Heart left ventricle (tissue), 16 donors: ENCODE measurements around the gene HSD17B14. TPM values are rescaled to one million over a fixed set of nuclear protein-coding genes. Genes with fewer than 3 reads are reported as not detected.

Experiments used
- ATAC-seq, 4 donors: fragments of 200-7000 bp; cut with Tn5 transposase; one replicate each; pipeline ENCODE4 v1.9.1; 2020 to 2022; ENCODE audit warnings: moderate library complexity in 4 of 4, mild to moderate bottlenecking in 3 of 4, moderate number of reproducible peaks in 1 of 4
- DNase-seq, 5 donors: peaks; one replicate each; pipeline ENCODE4 v3.0.0-alpha.2; 2020
- H3K27ac ChIP-seq, 12 donors: fragments of 200-600 bp; sonication (generic) in 4 of 12; one replicate each; pipeline versions ENCODE4 v1.5.0 to v1.8.0; 2016 to 2022; ENCODE audit warnings: mild to moderate bottlenecking in 2 of 12
- H3K27me3 ChIP-seq, 9 donors: fragments of 200-600 bp; sonication (generic) in 2 of 9; one replicate each; pipeline versions ENCODE4 v1.5.1 to v1.8.0; 2016 to 2022; ENCODE audit warnings: mild to moderate bottlenecking in 3 of 9
- H3K36me3 ChIP-seq, 9 donors: fragments of 200-600 bp; sonication (generic) in 2 of 9; one replicate each; pipeline versions ENCODE4 v1.5.0 to v1.8.0; 2018 to 2022; ENCODE audit warnings: mild to moderate bottlenecking in 2 of 9
- H3K4me1 ChIP-seq, 12 donors: fragments of 200-600 bp; sonication (generic) in 4 of 12; one replicate each; pipeline versions ENCODE4 v1.5.0 to v1.8.0; 2016 to 2022; ENCODE audit warnings: mild to moderate bottlenecking in 3 of 12
- H3K4me3 ChIP-seq, 12 donors: fragments of 200-600 bp; sonication (generic) in 4 of 12; one replicate each; pipeline versions ENCODE4 v1.5.0 to v1.8.0; 2017 to 2022; ENCODE audit warnings: mild to moderate bottlenecking in 9 of 12, moderate library complexity in 4 of 12
- H3K9me3 ChIP-seq, 12 donors: fragments of 200-600 bp; sonication (generic) in 4 of 12; one replicate each; pipeline versions ENCODE4 v1.5.0 to v1.8.0; 2016 to 2022; ENCODE audit warnings: mild to moderate bottlenecking in 1 of 12
- POLR2A ChIP-seq, 2 donors: fragments of 450-650 bp; IDR thresholded peaks; one replicate each; pipeline ENCODE4 v1.6.1; 2017; ENCODE audit warnings: antibody characterized with exemption in 2 of 2, mild to moderate bottlenecking in 2 of 2, moderate library complexity in 2 of 2
- WGBS, 4 donors: extraction: QIAGEN DNeasy Blood & Tissue Kit in 2 of 4; methylation state at CpG; one replicate each; pipeline versions ENCODE4 v1.1.5 to v1.1.7; 2013 to 2018; 5-methylcytosine and 5-hydroxymethylcytosine counted together
- intact Hi-C, 10 donors: fragments of 100-400 bp; cut with DNase I; formaldehyde crosslinking; loops; one replicate each; pipeline versions ENCODE4 v1.11.1 to v1.14.2; 2022
- polyA plus RNA-seq, 2 donors: library from polyadenylated mRNA; stranded (reverse); fragments of 200-250 nt; gene quantifications; one replicate each; pipeline ENCODE4 v1.2.3, GENCODE V29; 2013
- total RNA-seq, 9 donors: library from RNA; depleted of rRNA in 2 of 9; stranded (reverse); fragments of >200 nt in 2 of 9; fragmentation: NEBNext Ultra II Directional in 3 of 9; extraction: Animal tissue kit (Norgen Biotek cat#: 25700) in 3 of 9; gene quantifications; one replicate each; pipeline versions ENCODE4 v1.1.0 to v1.2.4, GENCODE V29; 2016 to 2023
- TF ChIP-seq, protein P1 (sequence below), 12 donors: fragments of 200-600 bp; sonication (generic) in 4 of 12; IDR thresholded peaks; one replicate each; pipeline versions ENCODE4 v1.5.0 to v1.8.0; 2018 to 2022; ENCODE audit warnings: antibody characterized with exemption in 12 of 12, mild to moderate bottlenecking in 5 of 12
- donor health status: ischemic (EF 13 %, LVEDD 7.1; RV severe dilation, severe dysfunction).
- donor health status: healthy with polysubstance abuse.
- donor health status: DM: no; HTN: yes; CAD: no.
- donor health status: DM: no; HTN: no; CAD: no.
- donor health status: ischemic (EF 25% LVEDD 6.9; RV normal size, moderate dysfunction).
- donor health status: ischemic (EF 25% LVEDD 5.7; RV mildly dilated, moderate dysfunction).
- donor health status: healthy.
- donor health status: DM: yes; HTN: yes; CAD: no.
- donor health status: ischemic (EF 35%, LVEDD 5.7; RV mildly dilated, moderate dysfunction).
- donor health status: nonischemic (EF 11% LVEDD 7.7; RV severe dilation, severe dysfunction).
- donor health status: DM: yes; HTN: yes; CAD: no.
- donor health status: PGD.
- donor health status: ischemic (EF 29% LVEDD 5.4; RV normal size, mild dysfunction).
- donor health status: nonischemic (EF 23%, LVEDD 6.1; RV moderate dilation, normal function).

The HSD17B14 gene
- total and polyA plus RNA-seq, 11 donors: 1.2 to 5.4 (median 2.7) TPM; not detected in 1

DNA sequence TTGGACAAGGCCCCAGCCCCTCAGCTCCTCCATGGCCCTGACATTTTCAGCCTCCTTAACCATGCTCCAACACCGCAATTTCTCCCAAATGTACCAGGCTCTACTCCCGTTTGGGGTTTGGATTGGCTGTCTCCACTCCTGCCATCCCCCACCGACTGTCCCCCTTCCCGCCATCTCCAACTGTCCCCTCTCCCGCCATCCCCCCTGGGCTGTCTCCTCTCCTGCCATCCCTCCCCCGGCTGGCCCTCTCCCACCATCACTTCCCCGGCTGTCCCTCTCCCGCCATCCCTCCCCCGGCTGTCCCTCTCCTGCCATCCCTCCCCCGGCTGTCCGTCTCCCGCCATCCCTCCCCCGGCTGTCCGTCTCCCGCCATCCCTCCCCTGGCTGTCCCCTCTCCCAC, 30.8 kb downstream of the HSD17B14 start:
- 88 to 94% (median 90%) methylated on average over 15 of the region's 15 CpGs for WGBS, 4 donors
- no peaks in the 10 kb centered on the region for H3K9me3 ChIP-seq
- peaks cover 0 to 9% (median 5%) of the 10 kb centered on the region in 12 donors for H3K4me1 ChIP-seq
- H3K4me3 ChIP-seq: no peak overlapping the region
- no peak overlapping the region for H3K27ac ChIP-seq
- H3K36me3 ChIP-seq: peaks cover 0 to 7% (median 0%) of the 10 kb centered on the region in 9 donors
- H3K27me3 ChIP-seq: no peaks in the 10 kb centered on the region
- TF ChIP-seq, protein P1, sequence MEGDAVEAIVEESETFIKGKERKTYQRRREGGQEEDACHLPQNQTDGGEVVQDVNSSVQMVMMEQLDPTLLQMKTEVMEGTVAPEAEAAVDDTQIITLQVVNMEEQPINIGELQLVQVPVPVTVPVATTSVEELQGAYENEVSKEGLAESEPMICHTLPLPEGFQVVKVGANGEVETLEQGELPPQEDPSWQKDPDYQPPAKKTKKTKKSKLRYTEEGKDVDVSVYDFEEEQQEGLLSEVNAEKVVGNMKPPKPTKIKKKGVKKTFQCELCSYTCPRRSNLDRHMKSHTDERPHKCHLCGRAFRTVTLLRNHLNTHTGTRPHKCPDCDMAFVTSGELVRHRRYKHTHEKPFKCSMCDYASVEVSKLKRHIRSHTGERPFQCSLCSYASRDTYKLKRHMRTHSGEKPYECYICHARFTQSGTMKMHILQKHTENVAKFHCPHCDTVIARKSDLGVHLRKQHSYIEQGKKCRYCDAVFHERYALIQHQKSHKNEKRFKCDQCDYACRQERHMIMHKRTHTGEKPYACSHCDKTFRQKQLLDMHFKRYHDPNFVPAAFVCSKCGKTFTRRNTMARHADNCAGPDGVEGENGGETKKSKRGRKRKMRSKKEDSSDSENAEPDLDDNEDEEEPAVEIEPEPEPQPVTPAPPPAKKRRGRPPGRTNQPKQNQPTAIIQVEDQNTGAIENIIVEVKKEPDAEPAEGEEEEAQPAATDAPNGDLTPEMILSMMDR (IDR thresholded peaks at IDR 0.05): no peak
- no peak for TF ChIP-seq POLR2A (IDR thresholded peaks at IDR 0.05)
- intact Hi-C loops: no loop called here
- ATAC-seq (no peak), DNase-seq (no peak)

- no peaks in the 10 kb centered on the region for H3K9me3 ChIP-seq
- no peak overlapping the region for H3K27ac ChIP-seq
- 68 to 85% (median 82%) methylated on average over 8 of the region's 8 CpGs for WGBS, 4 donors
- ATAC-seq (no peak), DNase-seq (no peak)
- intact Hi-C loops: no loop called here
- peaks cover 0 to 7% (median 0%) of the 10 kb centered on the region in 9 donors for H3K36me3 ChIP-seq
- H3K4me1 ChIP-seq: peaks cover 0 to under 1% (median 0%) of the 10 kb centered on the region in 12 donors
- TF ChIP-seq POLR2A (IDR thresholded peaks at IDR 0.05): no peak
- TF ChIP-seq, protein P1 (IDR thresholded peaks at IDR 0.05): no peak
- no peak overlapping the region for H3K4me3 ChIP-seq
- no peaks in the 10 kb centered on the region for H3K27me3 ChIP-seq
Observed at GRCh38 chr19:48804496-48804895, 31.8 kb downstream of the HSD17B14 start.

DNA sequence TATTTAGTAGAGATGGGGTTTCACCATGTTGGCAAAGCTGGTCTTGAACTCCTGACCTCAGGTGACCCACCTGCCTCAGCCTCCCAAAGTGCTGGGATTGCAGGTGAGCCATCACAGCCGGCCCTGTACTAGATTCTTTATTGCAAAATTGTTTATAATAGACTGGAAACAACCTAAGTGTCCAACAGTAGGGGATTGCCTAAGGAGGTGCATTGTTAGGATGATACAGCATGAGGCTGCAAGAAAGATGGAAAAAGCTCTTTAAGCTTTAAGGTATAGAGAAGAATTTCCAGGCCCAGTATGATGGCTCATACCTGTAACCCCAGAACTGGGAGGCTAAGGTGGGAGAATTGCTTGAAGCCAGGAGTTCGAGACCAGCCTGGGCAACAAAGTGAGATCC, 33.7 kb downstream of the HSD17B14 start:
- 93 to 98% (median 96%) methylated on average over 2 of the region's 2 CpGs for WGBS, 4 donors
- intact Hi-C loops: no loop called here
- Histone ChIP-seq H3K27me3 (no peaks in the 10 kb centered on the region), H3K4me3 (no peak overlapping the region), H3K27ac (no peak overlapping the region), H3K36me3 (peaks cover 0 to 5% (median 0%) of the 10 kb centered on the region in 9 donors), H3K9me3 (no peaks in the 10 kb centered on the region), H3K4me1 (no peaks in the 10 kb centered on the region)
- TF ChIP-seq, protein P1 (IDR thresholded peaks at IDR 0.05): no peak
- TF ChIP-seq POLR2A (IDR thresholded peaks at IDR 0.05): no peak
- DNase-seq: no peak
- no peak for ATAC-seq

DNA sequence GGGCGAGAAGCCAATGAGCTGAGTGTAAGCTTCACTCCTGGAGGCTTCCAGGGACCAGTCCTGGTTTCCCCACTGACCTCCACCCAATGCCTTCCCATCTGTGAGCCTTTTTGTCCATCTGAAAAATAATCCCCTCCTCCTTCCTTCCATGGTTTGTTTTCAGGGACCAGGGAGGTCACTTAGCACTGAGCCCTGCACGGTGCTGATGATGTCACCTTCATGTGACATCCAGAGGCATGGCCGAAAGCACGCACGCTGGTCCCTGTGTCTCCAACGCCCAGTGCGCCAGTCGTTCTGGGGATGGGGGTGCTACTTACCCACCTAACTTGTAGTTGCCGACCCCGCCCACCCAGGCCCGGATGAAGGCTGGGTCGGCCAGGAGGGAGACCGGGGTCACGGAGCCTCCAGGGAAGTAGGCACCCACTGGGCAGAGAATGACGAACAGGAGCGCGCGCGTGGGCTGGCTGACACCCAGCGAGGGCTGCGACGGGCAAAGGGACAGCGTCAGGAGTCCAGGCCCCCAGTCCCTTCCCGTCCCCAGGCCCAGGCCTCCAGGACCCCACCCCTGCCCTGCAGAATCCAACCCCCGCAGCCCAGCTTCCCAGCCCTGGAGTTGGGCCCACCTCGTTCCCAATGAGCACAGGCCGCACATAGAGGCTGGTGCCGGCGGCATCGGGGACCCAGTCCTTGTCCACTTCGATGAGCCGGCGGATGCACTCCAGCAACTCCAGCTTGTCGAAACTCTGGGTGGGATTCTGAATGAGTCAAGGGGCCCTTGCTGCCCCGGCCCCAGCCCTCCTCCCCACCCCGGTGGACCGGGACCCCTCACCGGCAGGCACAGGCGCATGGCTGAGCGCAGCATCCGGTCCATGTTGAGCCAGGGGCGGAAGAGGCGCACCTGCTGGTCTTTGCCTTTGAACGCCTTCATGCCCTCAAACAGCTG, 36.7 kb downstream of the HSD17B14 start:
- H3K27ac ChIP-seq: no peak overlapping the region
- DNase-seq (no peak), ATAC-seq (no peak)
- H3K27me3 ChIP-seq: no peaks in the 10 kb centered on the region
- intact Hi-C loops: loop anchor here in 5 of 10 donors (5.0 to 10.0 kb wide), 5 partner anchors 33 to 175 kb away; partner anchors contain the start of genes FTL (in 2 of the 5) and CA11 (in 1 of the 5)
- H3K36me3 ChIP-seq: peaks cover 0 to 5% (median 0%) of the 10 kb centered on the region in 9 donors
- H3K9me3 ChIP-seq: no peaks in the 10 kb centered on the region
- peaks cover 0 to 13% (median 7%) of the 10 kb centered on the region in 12 donors for H3K4me1 ChIP-seq
- H3K4me3 ChIP-seq: no peak overlapping the region
- no peak for TF ChIP-seq POLR2A (IDR thresholded peaks at IDR 0.05)
- TF ChIP-seq, protein P1 (IDR thresholded peaks at IDR 0.05): no peak
- WGBS, 4 donors: 91 to 95% (median 93%) methylated on average over 28 to 44 of the region's 44 CpGs
